SK-N-SH treated with all-trans-retinoic acid at 6 μM for 48 hours (cell line): ENCODE results near the gene ZSWIM8.

Source experiments
- ESRRG ChIP-seq: fragments of 250-450 bp; sonication (Bioruptor Pico); IDR thresholded peaks from 2 replicates; pipeline ENCODE4 v1.6.1; 2021; ENCODE audit warnings: mild to moderate bottlenecking
- OSR1 ChIP-seq: fragments of 250-450 bp; sonication (Bioruptor Pico); IDR thresholded peaks from 2 replicates; pipeline ENCODE4 v1.8.0; 2022; ENCODE audit warnings: moderate library complexity, mild to moderate bottlenecking, inconsistent platforms
- RARB ChIP-seq: fragments of 250-450 bp; sonication (Bioruptor Pico); IDR thresholded peaks from 2 replicates; pipeline ENCODE4 v1.8.0; 2021; ENCODE audit warnings: mild to moderate bottlenecking, moderate library complexity
- ZNF70 ChIP-seq: fragments of 450-650 bp; formaldehyde crosslinking; IDR thresholded peaks from 2 replicates; pipeline ENCODE4 v1.5.0; 2020; ENCODE audit warnings: mild to moderate bottlenecking, moderate library complexity

GRCh38 chr10:73791871-73792400 is 6.5 kb downstream of the ZSWIM8 start:
- TF ChIP-seq ESRRG (CRISPR knock-in tag): no peak
- TF ChIP-seq RARB: no peak
- no peak for TF ChIP-seq ZNF70
- TF ChIP-seq OSR1 (CRISPR knock-in tag): no peak
